GM23248 (cell line): ENCODE data around the gene MR1. TPM values are rescaled to one million over a fixed set of nuclear protein-coding genes. Genes with fewer than 3 reads are reported as not detected.

Experiments
- DNase-seq: peaks from one replicate; pipeline ENCODE4 v3.0.0-alpha.2; 2015
- H2AFZ ChIP-seq: fragments of 200-600 bp; sonication (generic); 2 replicates; pipeline ENCODE4 v1.6.1; 2016; ENCODE audit warnings: antibody characterized with exemption
- H3F3A ChIP-seq: fragments of 200-600 bp; sonication (generic); 2 replicates; pipeline ENCODE4 v1.6.1; 2016; ENCODE audit warnings: mild to moderate bottlenecking, antibody characterized with exemption, mixed run types; ENCODE audit not compliant: insufficient read depth
- H3K27ac ChIP-seq: fragments of 200-600 bp; sonication (generic); 2 replicates; pipeline ENCODE4 v1.5.1; 2016; ENCODE audit warnings: mild to moderate bottlenecking
- H3K27me3 ChIP-seq: fragments of 200-600 bp; sonication (generic); replicated peaks from 2 replicates; pipeline ENCODE4 v1.6.1; 2016; ENCODE audit warnings: mild to moderate bottlenecking; ENCODE audit not compliant: insufficient read depth
- H3K36me3 ChIP-seq: fragments of 200-600 bp; sonication (generic); 2 replicates; pipeline ENCODE4 v1.6.1; 2016; ENCODE audit warnings: low read depth, mild to moderate bottlenecking
- H3K4me1 ChIP-seq: fragments of 200-600 bp; sonication (generic); 2 replicates; pipeline ENCODE4 v1.6.1; 2016; ENCODE audit warnings: mild to moderate bottlenecking; ENCODE audit not compliant: insufficient read depth
- H3K4me2 ChIP-seq: fragments of 200-600 bp; sonication (generic); one replicate; pipeline ENCODE4 v1.6.1; 2016; ENCODE audit warnings: mild to moderate bottlenecking; ENCODE audit not compliant: unreplicated experiment
- H3K4me3 ChIP-seq: fragments of 200-600 bp; sonication (generic); 2 replicates; pipeline ENCODE4 v1.5.1; 2016; ENCODE audit warnings: mild to moderate bottlenecking
- H3K79me2 ChIP-seq: fragments of 200-600 bp; sonication (generic); 2 replicates; pipeline ENCODE4 v1.6.1; 2016; ENCODE audit warnings: mild to moderate bottlenecking; ENCODE audit not compliant: insufficient read depth
- H3K9ac ChIP-seq: fragments of 200-600 bp; sonication (generic); 2 replicates; pipeline ENCODE4 v1.6.1; 2016; ENCODE audit warnings: mild to moderate bottlenecking
- H3K9me2 ChIP-seq: fragments of 200-600 bp; sonication (generic); 2 replicates; pipeline ENCODE4 v1.6.1; 2016; ENCODE audit warnings: mixed run types, mild to moderate bottlenecking, moderate library complexity; ENCODE audit not compliant: insufficient read depth
- H3K9me3 ChIP-seq: fragments of 200-600 bp; sonication (generic); one replicate; pipeline ENCODE4 v1.6.1; 2017; ENCODE audit warnings: low read depth
- H4K20me1 ChIP-seq: fragments of 200-600 bp; sonication (generic); 2 replicates; pipeline ENCODE4 v1.6.0; 2016; ENCODE audit not compliant: insufficient read depth
- EZH2 ChIP-seq: fragments of 200-600 bp; sonication (generic); IDR thresholded peaks from 2 replicates; pipeline ENCODE4 v1.6.1; 2018; ENCODE audit warnings: antibody characterized with exemption, mild to moderate bottlenecking; ENCODE audit not compliant: insufficient read depth, poor library complexity, severe bottlenecking
- EZH2phosphoT487 ChIP-seq: fragments of 200-600 bp; sonication (generic); IDR thresholded peaks from 2 replicates; pipeline ENCODE4 v1.6.1; 2018; ENCODE audit warnings: antibody characterized with exemption, moderate library complexity, mild to moderate bottlenecking, low read depth; ENCODE audit not compliant: insufficient read depth
- WGBS, 2 experiments: methylation state at CpG; one replicate each; pipeline ENCODE4 v1.1.6; 2015 to 2017; ENCODE audit warnings: low lambda C conversion rate in 2 of 2, low coverage in 1 of 2; ENCODE audit errors: missing lambda C conversion rate in 2 of 2; 5-methylcytosine and 5-hydroxymethylcytosine counted together
- in situ Hi-C: fragments of 300-500 bp; cut with MboI; formaldehyde crosslinking; loops from 2 replicates; pipeline ENCODE4 v1.15.0; 2020
- polyA plus RNA-seq: library from polyadenylated mRNA; unstranded; fragments of >200 nt; fragmentation: Nextera tagmentation; extraction: Ambion mirVana; gene quantifications from 2 replicates; pipeline ENCODE4 v1.2.1, GENCODE V29; 2016
- total RNA-seq: library from RNA; depleted of rRNA; stranded (reverse); fragments of >200 nt; shearing (Covaris generic); gene quantifications from 2 replicates; pipeline ENCODE4 v1.2.3, GENCODE V29; 2014

The MR1 gene
- total and polyA plus RNA-seq, 2 experiments from 2014 or later, result 25.2 to 26.2 TPM

GRCh38 chr1:181062836-181063428 lies 29.1 kb downstream of the MR1 start:
- H3K9me2 ChIP-seq, result no peaks in the 10 kb centered on the region
- H2AFZ ChIP-seq, result peak overlapping the region; percentile 84
- in situ Hi-C loops, result no loop called here
- H3K27ac ChIP-seq, result peak overlapping the region; percentile 77
- H3F3A ChIP-seq, result peaks cover 18% of the 10 kb centered on the region; the same call in 1 of the 2 replicates
- peaks cover 18% of the 10 kb centered on the region for H3K4me1 ChIP-seq
- no peaks in the 10 kb centered on the region for H3K27me3 ChIP-seq
- H4K20me1 ChIP-seq, result no peaks in the 10 kb centered on the region
- no peaks in the 10 kb centered on the region for H3K9me3 ChIP-seq
- WGBS, 2 experiments, result 19 to 20% methylated on average over 6 of the region's 6 CpGs
- H3K4me3 ChIP-seq, result peak overlapping the region; percentile 54
- DNase-seq, result peak; percentile 89
- no peak for TF ChIP-seq EZH2phosphoT487
- TF ChIP-seq EZH2, result no peak
- peak overlapping the region; percentile 76 for H3K4me2 ChIP-seq
- no peaks in the 10 kb centered on the region for H3K36me3 ChIP-seq
- no peaks in the 10 kb centered on the region for H3K79me2 ChIP-seq
- H3K9ac ChIP-seq, result peak overlapping the region; percentile 73

- no peaks in the 10 kb centered on the region for H3K9me2 ChIP-seq
- H4K20me1 ChIP-seq, result no peaks in the 10 kb centered on the region
- no peak overlapping the region for H3K27ac ChIP-seq
- DNase-seq, result no peak
- no peak overlapping the region for H2AFZ ChIP-seq
- 90% methylated on average over 6 of the region's 6 CpGs for WGBS, 2 experiments
- no peaks in the 10 kb centered on the region for H3K36me3 ChIP-seq
- H3K4me3 ChIP-seq, result no peak overlapping the region
- no peak overlapping the region for H3K4me2 ChIP-seq
- in situ Hi-C loops, result no loop called here
- H3K9ac ChIP-seq, result no peak overlapping the region
- no peaks in the 10 kb centered on the region for H3K9me3 ChIP-seq
- peaks cover 18% of the 10 kb centered on the region; the same call in 1 of the 2 replicates for H3F3A ChIP-seq
- TF ChIP-seq EZH2, result no peak
- no peak for TF ChIP-seq EZH2phosphoT487
- no peaks in the 10 kb centered on the region for H3K79me2 ChIP-seq
- no peaks in the 10 kb centered on the region for H3K27me3 ChIP-seq
- peaks cover 18% of the 10 kb centered on the region for H3K4me1 ChIP-seq
Observed at GRCh38 chr1:181064011-181064623, 30.3 kb downstream of the MR1 start.

- no peaks in the 10 kb centered on the region for H3K9me3 ChIP-seq
- no peaks in the 10 kb centered on the region for H3K27me3 ChIP-seq
- TF ChIP-seq EZH2phosphoT487 (no peak), EZH2 (no peak)
- H3K36me3 ChIP-seq, result no peaks in the 10 kb centered on the region
- DNase-seq, result no peak
- H2AFZ ChIP-seq, result no peak overlapping the region
- no peak overlapping the region for H3K4me3 ChIP-seq
- H3K4me2 ChIP-seq, result no peak overlapping the region
- no peaks in the 10 kb centered on the region for H3K9me2 ChIP-seq
- in situ Hi-C loops, result no loop called here
- H4K20me1 ChIP-seq, result no peaks in the 10 kb centered on the region
- peaks cover 18% of the 10 kb centered on the region; the same call in 1 of the 2 replicates for H3F3A ChIP-seq
- WGBS, 2 experiments, result 93 to 100% methylated on average over 1 of the region's 1 CpG
- no peak overlapping the region for H3K27ac ChIP-seq
- H3K79me2 ChIP-seq, result no peaks in the 10 kb centered on the region
- H3K9ac ChIP-seq, result no peak overlapping the region
- peaks cover 18% of the 10 kb centered on the region for H3K4me1 ChIP-seq
Observed at GRCh38 chr1:181064702-181065101, 30.9 kb downstream of the MR1 start.

GRCh38 chr1:181073638-181074037 lies 39.9 kb downstream of the MR1 start:
- Histone ChIP-seq H3K4me2 (no peak overlapping the region), H3F3A (peaks cover 14% of the 10 kb centered on the region), H3K4me1 (peaks cover 25% of the 10 kb centered on the region), H3K9me3 (no peaks in the 10 kb centered on the region), H3K9me2 (no peaks in the 10 kb centered on the region), H2AFZ (no peak overlapping the region), H3K27ac (peak overlapping the region; percentile 14; the same call in 1 of the 2 replicates), H4K20me1 (no peaks in the 10 kb centered on the region), H3K36me3 (no peaks in the 10 kb centered on the region), H3K27me3 (no peaks in the 10 kb centered on the region), H3K4me3 (no peak overlapping the region), H3K79me2 (no peaks in the 10 kb centered on the region), H3K9ac (no peak overlapping the region)
- 32 to 34% methylated on average over 9 to 10 of the region's 10 CpGs for WGBS, 2 experiments
- in situ Hi-C loops, result no loop called here
- DNase-seq, result peak; percentile 75
- TF ChIP-seq EZH2phosphoT487 (no peak), EZH2 (no peak)
